HepG2 (cell line): ENCODE data around the gene MAPK12. TPM values are rescaled to one million over a fixed set of nuclear protein-coding genes. Genes with fewer than 3 reads are reported as not detected.

Experiments
- AGO2 ChIP-seq: fragments of 200-400 bp; formaldehyde crosslinking; optimal IDR thresholded peaks from 2 replicates; pipeline ENCODE3; 2017; ENCODE audit warnings: mild to moderate bottlenecking, low read depth, low read length, moderate library complexity
- BATF2 ChIP-seq: sonication (generic); formaldehyde crosslinking; IDR thresholded peaks from 2 replicates; pipeline ENCODE4 v1.8.0; 2022; ENCODE audit warnings: mild to moderate bottlenecking, missing genetic modification reagents, moderate library complexity
- HDAC1 ChIP-seq: sonication (generic); formaldehyde crosslinking; IDR thresholded peaks from 2 replicates; pipeline ENCODE4 v1.5.1; 2020; ENCODE audit warnings: mild to moderate bottlenecking, missing genetic modification reagents
- HNRNPK ChIP-seq: fragments of 200-400 bp; formaldehyde crosslinking; IDR thresholded peaks from 2 replicates; pipeline ENCODE4 v1.6.1; 2018; ENCODE audit warnings: low read length, low read depth, moderate library complexity, mild to moderate bottlenecking; ENCODE audit not compliant: poor library complexity, severe bottlenecking
- ISX ChIP-seq: sonication (generic); formaldehyde crosslinking; conservative IDR thresholded peaks from 2 replicates; pipeline ENCODE4 v1.5.0; 2020; ENCODE audit warnings: missing genetic modification reagents
- KDM2A ChIP-seq: sonication (generic); formaldehyde crosslinking; IDR thresholded peaks from 2 replicates; pipeline ENCODE4 v1.4.0; 2020; ENCODE audit warnings: low read depth, missing genetic modification reagents, borderline replicate concordance
- KDM5B ChIP-seq: sonication (generic); formaldehyde crosslinking; IDR thresholded peaks from 2 replicates; pipeline ENCODE4 v1.4.0; 2020; ENCODE audit warnings: missing genetic modification reagents, mild to moderate bottlenecking, borderline replicate concordance
- MED13 ChIP-seq: sonication (generic); formaldehyde crosslinking; IDR thresholded peaks from 2 replicates; pipeline ENCODE4 v1.5.0; 2020; ENCODE audit warnings: missing genetic modification reagents
- MYPOP ChIP-seq: sonication (generic); formaldehyde crosslinking; IDR thresholded peaks from 2 replicates; pipeline ENCODE4 v1.8.1; 2023; ENCODE audit warnings: mild to moderate bottlenecking, moderate library complexity, missing genetic modification reagents
- PATZ1 ChIP-seq: sonication (generic); formaldehyde crosslinking; IDR thresholded peaks from 2 replicates; pipeline ENCODE4 v1.4.0; 2020; ENCODE audit warnings: missing genetic modification reagents
- SETDB1 ChIP-seq: sonication (generic); formaldehyde crosslinking; IDR thresholded peaks from 2 replicates; pipeline ENCODE4 v1.5.1; 2020; ENCODE audit warnings: missing genetic modification reagents, mild to moderate bottlenecking, borderline replicate concordance
- SMYD3 ChIP-seq: sonication (generic); formaldehyde crosslinking; IDR thresholded peaks from 2 replicates; pipeline ENCODE4 v1.8.1; 2023; ENCODE audit warnings: mild to moderate bottlenecking, missing genetic modification reagents
- TAF1 ChIP-seq: sonication (generic); formaldehyde crosslinking; IDR thresholded peaks from 2 replicates; pipeline ENCODE4 v1.4.0; 2020; ENCODE audit warnings: missing genetic modification reagents
- ZNF263 ChIP-seq: sonication (generic); formaldehyde crosslinking; IDR thresholded peaks from 2 replicates; pipeline ENCODE4 v1.4.0; 2020; ENCODE audit warnings: missing genetic modification reagents
- ZNF296 ChIP-seq: sonication (generic); formaldehyde crosslinking; conservative IDR thresholded peaks from 2 replicates; pipeline ENCODE4 v1.5.0; 2020; ENCODE audit warnings: mild to moderate bottlenecking, missing genetic modification reagents
- ZNF552 ChIP-seq: sonication (generic); formaldehyde crosslinking; IDR thresholded peaks from 2 replicates; pipeline ENCODE4 v1.9.0; 2022; ENCODE audit warnings: missing genetic modification reagents, mild to moderate bottlenecking, borderline replicate concordance
- ZNF740 ChIP-seq: sonication (generic); formaldehyde crosslinking; IDR thresholded peaks from 2 replicates; pipeline ENCODE4 v1.4.0; 2020; ENCODE audit warnings: missing genetic modification reagents
- polyA plus RNA-seq, 8 experiments: library from polyadenylated mRNA; depleted of rRNA in 3 of 8; stranded (reverse) in 7 of 8; unstranded in 1 of 8; fragments of >200 nt; fragmentation: Illumina TruSeq in 4 of 8; extraction: Trizol in 4 of 8; gene quantifications; 2 replicates each; pipeline versions ENCODE4 v1.2.1 to v1.2.3, GENCODE V29; 2011 to 2016; ENCODE audit warnings: low read depth in 4 of 8, missing spikeins in 1 of 8, mixed read lengths in 1 of 8; ENCODE audit not compliant: insufficient read depth in 1 of 8
- total RNA-seq, 5 experiments: library from RNA; depleted of rRNA; stranded (reverse); fragments of >200 nt; fragmentation: Illumina TruSeq; extraction: Trizol; gene quantifications; 2 replicates each; pipeline ENCODE4 v1.2.3, GENCODE V29; 2016; ENCODE audit warnings: low read depth in 1 of 5
- TF ChIP-seq, protein P1 (sequence below): sonication (generic); formaldehyde crosslinking; IDR thresholded peaks from 2 replicates; pipeline ENCODE4 v1.4.0; 2020; ENCODE audit warnings: missing genetic modification reagents

The MAPK12 gene
- total and polyA plus RNA-seq, 2 of the 13 experiments (the other 11 are each of a cell fraction or from before 2014, with no cell fraction given): 22.2 to 23.3 TPM

DNA sequence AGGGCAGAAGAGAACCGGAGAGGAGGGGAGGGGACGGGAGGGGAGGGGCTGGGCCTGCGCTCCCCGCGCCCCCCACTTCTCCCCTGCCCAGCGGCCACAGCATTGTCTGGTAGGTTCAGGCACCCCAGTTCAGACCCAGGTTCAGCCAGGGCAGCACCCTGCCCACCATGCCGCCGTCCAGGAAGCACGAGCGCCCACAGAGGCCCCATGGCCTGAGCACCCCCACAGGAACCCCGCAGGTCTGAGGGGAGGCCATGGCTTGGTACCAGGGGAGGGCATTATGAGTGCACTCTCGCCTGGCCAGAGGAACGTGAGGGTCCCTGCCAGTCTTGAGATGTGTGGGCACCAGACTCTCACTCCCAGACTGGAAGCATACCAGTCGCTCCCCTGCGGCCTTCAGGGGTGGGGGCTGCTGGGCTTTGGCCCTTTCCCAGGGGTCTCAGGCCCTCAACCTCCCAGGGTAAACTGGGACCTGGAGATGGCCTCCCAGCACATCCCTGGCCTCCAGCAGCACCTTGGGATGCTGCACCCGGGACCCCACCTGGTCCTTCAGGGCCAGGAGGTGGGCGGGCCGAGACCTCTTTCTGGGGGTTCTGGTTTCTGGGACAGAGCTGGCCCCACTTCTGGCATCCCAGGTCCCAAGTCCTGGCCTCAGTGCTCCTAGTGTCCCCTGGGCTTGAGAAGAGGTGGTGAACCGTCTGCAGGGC lies 46.6 kb upstream of the MAPK12 start (continued):
- TF ChIP-seq, protein P1, sequence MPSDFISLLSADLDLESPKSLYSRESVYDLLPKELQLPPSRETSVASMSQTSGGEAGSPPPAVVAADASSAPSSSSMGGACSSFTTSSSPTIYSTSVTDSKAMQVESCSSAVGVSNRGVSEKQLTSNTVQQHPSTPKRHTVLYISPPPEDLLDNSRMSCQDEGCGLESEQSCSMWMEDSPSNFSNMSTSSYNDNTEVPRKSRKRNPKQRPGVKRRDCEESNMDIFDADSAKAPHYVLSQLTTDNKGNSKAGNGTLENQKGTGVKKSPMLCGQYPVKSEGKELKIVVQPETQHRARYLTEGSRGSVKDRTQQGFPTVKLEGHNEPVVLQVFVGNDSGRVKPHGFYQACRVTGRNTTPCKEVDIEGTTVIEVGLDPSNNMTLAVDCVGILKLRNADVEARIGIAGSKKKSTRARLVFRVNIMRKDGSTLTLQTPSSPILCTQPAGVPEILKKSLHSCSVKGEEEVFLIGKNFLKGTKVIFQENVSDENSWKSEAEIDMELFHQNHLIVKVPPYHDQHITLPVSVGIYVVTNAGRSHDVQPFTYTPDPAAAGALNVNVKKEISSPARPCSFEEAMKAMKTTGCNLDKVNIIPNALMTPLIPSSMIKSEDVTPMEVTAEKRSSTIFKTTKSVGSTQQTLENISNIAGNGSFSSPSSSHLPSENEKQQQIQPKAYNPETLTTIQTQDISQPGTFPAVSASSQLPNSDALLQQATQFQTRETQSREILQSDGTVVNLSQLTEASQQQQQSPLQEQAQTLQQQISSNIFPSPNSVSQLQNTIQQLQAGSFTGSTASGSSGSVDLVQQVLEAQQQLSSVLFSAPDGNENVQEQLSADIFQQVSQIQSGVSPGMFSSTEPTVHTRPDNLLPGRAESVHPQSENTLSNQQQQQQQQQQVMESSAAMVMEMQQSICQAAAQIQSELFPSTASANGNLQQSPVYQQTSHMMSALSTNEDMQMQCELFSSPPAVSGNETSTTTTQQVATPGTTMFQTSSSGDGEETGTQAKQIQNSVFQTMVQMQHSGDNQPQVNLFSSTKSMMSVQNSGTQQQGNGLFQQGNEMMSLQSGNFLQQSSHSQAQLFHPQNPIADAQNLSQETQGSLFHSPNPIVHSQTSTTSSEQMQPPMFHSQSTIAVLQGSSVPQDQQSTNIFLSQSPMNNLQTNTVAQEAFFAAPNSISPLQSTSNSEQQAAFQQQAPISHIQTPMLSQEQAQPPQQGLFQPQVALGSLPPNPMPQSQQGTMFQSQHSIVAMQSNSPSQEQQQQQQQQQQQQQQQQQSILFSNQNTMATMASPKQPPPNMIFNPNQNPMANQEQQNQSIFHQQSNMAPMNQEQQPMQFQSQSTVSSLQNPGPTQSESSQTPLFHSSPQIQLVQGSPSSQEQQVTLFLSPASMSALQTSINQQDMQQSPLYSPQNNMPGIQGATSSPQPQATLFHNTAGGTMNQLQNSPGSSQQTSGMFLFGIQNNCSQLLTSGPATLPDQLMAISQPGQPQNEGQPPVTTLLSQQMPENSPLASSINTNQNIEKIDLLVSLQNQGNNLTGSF: 0 out of 2 replicates have a peak, but pooled peaks have one; percentile 42
- peak; percentile 92 for TF ChIP-seq HNRNPK
- TF ChIP-seq ZNF296 (CRISPR knock-in tag): 0 out of 2 replicates have a peak, but pooled peaks have one; percentile 21
- no peak for TF ChIP-seq ZNF263
- peak; percentile 32; the same call in 1 of the 2 replicates for TF ChIP-seq KDM5B (CRISPR knock-in tag)
- TF ChIP-seq PATZ1 (CRISPR knock-in tag): peak; percentile 66; the same call in 1 of the 2 replicates
- TF ChIP-seq MYPOP (CRISPR knock-in tag): 0 out of 2 replicates have a peak, but pooled peaks have one; percentile 32
- no peak for TF ChIP-seq SETDB1 (CRISPR knock-in tag)
- TF ChIP-seq ISX (CRISPR knock-in tag): 0 out of 2 replicates have a peak, but pooled peaks have one; percentile 53
- no peak for TF ChIP-seq BATF2 (CRISPR knock-in tag)
- TF ChIP-seq ZNF740: 0 out of 2 replicates have a peak, but pooled peaks have one; percentile 28
- TF ChIP-seq SMYD3: no peak
- TF ChIP-seq MED13: no peak
- TF ChIP-seq ZNF552: no peak
- TF ChIP-seq TAF1 (CRISPR knock-in tag): peak; percentile 32; the same call in 1 of the 2 replicates
- TF ChIP-seq KDM2A (CRISPR knock-in tag): peak; percentile 37; the same call in 1 of the 2 replicates
- TF ChIP-seq AGO2: peak; percentile 33
- peak; percentile 4; the same call in 1 of the 2 replicates for TF ChIP-seq HDAC1 (CRISPR knock-in tag)
